A673 (cell line): Measurements from ENCODE around the gene CHRM2. TPM values are rescaled to one million over a fixed set of nuclear protein-coding genes. Genes with fewer than 3 reads are reported as not detected.
"Not testable (repeated sequence)": the region's sequence is repeated elsewhere in the genome, so short reads cannot be mapped to it uniquely, and the experiment has no call there.

Experiments used
- Bru-seq: library from RNA; stranded (reverse); fragments of 400-500 nt; gene quantifications from one replicate; lab custom pipeline; 2021; lab: Mats Ljungman, UMichigan
- BruChase-seq, 2 experiments: library from RNA; stranded (reverse); fragments of 400-500 nt; gene quantifications; one replicate each; lab custom pipeline; 2021; lab: Mats Ljungman, UMichigan
- BruUV-seq: library from RNA; stranded (reverse); fragments of 400-500 nt; replicated peaks from 2 replicates; lab custom pipeline; 2021; lab: Mats Ljungman, UMichigan
- CTCF ChIA-PET: fragments of 300-600 bp; sonication (Branson Sonifier 250); formaldehyde crosslinking; loops from one replicate; lab custom pipeline; 2022; ENCODE audit warnings: antibody characterized with exemption; lab: Charles Lee
- POLR2A ChIA-PET: fragments of 300-600 bp; sonication (Branson Sonifier 250); formaldehyde crosslinking; loops from one replicate; lab custom pipeline; 2022; ENCODE audit warnings: antibody characterized with exemption; ENCODE audit not compliant: low non-redundant PET; lab: Charles Lee
- DNase-seq: peaks from one replicate; pipeline ENCODE4 v3.0.0-alpha.2; 2015; ENCODE audit warnings: low spot score
- H3K27ac ChIP-seq: fragments of 200-600 bp; sonication (generic); 2 replicates; pipeline ENCODE4 v1.5.1; 2016; ENCODE audit warnings: mixed run types, low read depth, mild to moderate bottlenecking, mixed read lengths, antibody characterized with exemption, low read length; ENCODE audit not compliant: poor library complexity, severe bottlenecking
- H3K27me3 ChIP-seq: fragments of 200-600 bp; sonication (generic); replicated peaks from 2 replicates; pipeline ENCODE4 v1.6.1; 2017; ENCODE audit warnings: mixed run types, low read depth, mild to moderate bottlenecking, mixed read lengths, antibody characterized with exemption, low read length; ENCODE audit not compliant: insufficient read depth, poor library complexity
- H3K36me3 ChIP-seq: fragments of 200-600 bp; sonication (generic); 2 replicates; pipeline ENCODE4 v1.6.1; 2016; ENCODE audit warnings: mixed run types, mild to moderate bottlenecking, mixed read lengths, antibody characterized with exemption, low read length; ENCODE audit not compliant: insufficient read depth, poor library complexity, severe bottlenecking
- H3K4me1 ChIP-seq: fragments of 200-600 bp; sonication (generic); 2 replicates; pipeline ENCODE4 v1.6.1; 2017; ENCODE audit warnings: mixed run types, mild to moderate bottlenecking, mixed read lengths, antibody characterized with exemption, low read length; ENCODE audit not compliant: insufficient read depth, poor library complexity, severe bottlenecking
- H3K4me3 ChIP-seq: fragments of 200-600 bp; sonication (generic); 2 replicates; pipeline ENCODE4 v1.5.1; 2016; ENCODE audit warnings: low read depth, mixed run types, mild to moderate bottlenecking, mixed read lengths, low read length; ENCODE audit not compliant: poor library complexity, severe bottlenecking
- H3K9me3 ChIP-seq: fragments of 200-600 bp; sonication (generic); 2 replicates; pipeline ENCODE4 v1.6.1; 2016; ENCODE audit warnings: mixed run types, low read depth, mild to moderate bottlenecking, mixed read lengths, antibody characterized with exemption, low read length; ENCODE audit not compliant: poor library complexity, severe bottlenecking
- CTCF ChIP-seq: fragments of 300-800, 200-600 bp; sonication (generic); conservative IDR thresholded peaks from 2 replicates; pipeline ENCODE4 v1.5.1; 2017; ENCODE audit warnings: low read depth, mild to moderate bottlenecking, antibody characterized with exemption, low read length, moderate library complexity, mixed read lengths
- EZH2 ChIP-seq: fragments of 200-600 bp; sonication (generic); IDR thresholded peaks from 2 replicates; pipeline ENCODE4 v1.6.1; 2017; ENCODE audit warnings: borderline replicate concordance, low read depth, mild to moderate bottlenecking, mixed read lengths, antibody characterized with exemption, low read length; ENCODE audit not compliant: poor library complexity, severe bottlenecking
- intact Hi-C: fragments of 100-400 bp; cut with micrococcal nuclease; formaldehyde crosslinking; loops from one replicate; pipeline ENCODE4 v1.10.0; 2022; ENCODE audit not compliant: unreplicated experiment
- long read RNA-seq: library from polyadenylated mRNA; stranded (forward); transcript quantifications from one replicate; pipeline ENCODE4 v2.0.0, GENCODE V29; 2022
- total RNA-seq: library from RNA; stranded (reverse); gene quantifications from 2 replicates; pipeline ENCODE4 v1.2.3, GENCODE V29; 2021

Gene CHRM2
- 4.6 and 4.8 TPM in 2 replicates for total RNA-seq
- Bru-seq, nascent RNA, result percentile 50 among the genes with signal in this experiment
- percentile 47 among the genes with signal in this experiment for BruChase-seq, experiment 1, labeled RNA remaining after a 2-hour chase
- BruChase-seq, experiment 2, labeled RNA remaining after a 6-hour chase, result percentile 32 among the genes with signal in this experiment
- long read RNA-seq, partial matches to known transcripts, result 0 of 3 reads
- long read RNA-seq, other reads (novel, unspliced or antisense), result 3 of 3 reads

GRCh38 chr7:136868496-136869000 is at the start of gene CHRM2:
Gene CHRM2 (plus strand): TSS chr7:136868652. CDS start chr7:137014866, 146,214 bp downstream.
- no peaks in the 10 kb centered on the region for H3K9me3 ChIP-seq
- H3K27me3 ChIP-seq, result peaks cover 24% of the 10 kb centered on the region
- H3K27ac ChIP-seq, result no peak within 1 kb of the TSS
- H3K4me3 ChIP-seq, result peak within 1 kb of the TSS; percentile 52
- no peak for TF ChIP-seq CTCF
- H3K36me3 ChIP-seq, result no peaks in the 10 kb centered on the region
- CTCF ChIA-PET, result interaction anchor here (0.6 to 0.7 kb wide), 2 partner anchors 230 to 1888 kb away, joined by 3 read pairs; no protein-coding TSS in a partner anchor
- intact Hi-C loops, result no loop called here
- DNase-seq, result peak; percentile 45
- TSS peak; percentile 48 for BruUV-seq
- H3K4me1 ChIP-seq, result peaks cover 14% of the 10 kb centered on the region
- POLR2A ChIA-PET, result no interaction called here

GRCh38 chr7:136831398-136831797 is 37.1 kb upstream of the CHRM2 start:
- BruUV-seq, H3K27me3 ChIP-seq, H3K27ac ChIP-seq, POLR2A ChIA-PET, H3K36me3 ChIP-seq, intact Hi-C loops, H3K9me3 ChIP-seq, DNase-seq, CTCF ChIA-PET, H3K4me3 ChIP-seq, H3K4me1 ChIP-seq: not testable (repeated sequence)

- ChIA-PET CTCF (no interaction called here), POLR2A (no interaction called here)
- no peaks in the 10 kb centered on the region for H3K9me3 ChIP-seq
- intact Hi-C loops, result no loop called here
- no TSS peak for BruUV-seq
- DNase-seq, result no peak
- H3K27ac ChIP-seq, result no peak overlapping the region
- TF ChIP-seq EZH2 (no peak), CTCF (no peak)
- no peaks in the 10 kb centered on the region for H3K4me1 ChIP-seq
- no peak overlapping the region for H3K4me3 ChIP-seq
- H3K36me3 ChIP-seq, result no peaks in the 10 kb centered on the region
- no peaks in the 10 kb centered on the region for H3K27me3 ChIP-seq
Measured at GRCh38 chr7:136845899-136846465, 22.5 kb upstream of the CHRM2 start.
